D721Med (cell line): ENCODE results near the gene PFKFB3.

Experiments used
- DNase-seq: peaks from one replicate; pipeline ENCODE4 v3.0.0; 2011; ENCODE audit warnings: low spot score; ENCODE audit not compliant: insufficient read length
- FAIRE-seq: peaks from 2 replicates; lab custom pipeline; 2011; peaks lifted over from hg19 to GRCh38; lab: Jason Lieb, UNC
- CTCF ChIP-seq: IDR thresholded peaks from 2 replicates; pipeline ENCODE4 v1.5.1; 2012; ENCODE audit warnings: mild to moderate bottlenecking, control low read depth; ENCODE audit not compliant: insufficient read depth; ENCODE audit errors: missing control alignments

Gene PFKFB3

GRCh38 chr10:6211671-6212635 lies 9.2 kb downstream of the PFKFB3 start:
- TF ChIP-seq CTCF: no peak
- no peak for DNase-seq
- FAIRE-seq: no peak

GRCh38 chr10:6212806-6213205 lies 10.1 kb downstream of the PFKFB3 start:
- no peak for TF ChIP-seq CTCF
- DNase-seq (no peak), FAIRE-seq (no peak)

- no peak for TF ChIP-seq CTCF
- no peak for DNase-seq
- FAIRE-seq: no peak
These were observed 10.6 kb downstream of the PFKFB3 start for GRCh38 chr10:6213257-6213905.

GRCh38 chr10:6213908-6214307 lies 11.2 kb downstream of the PFKFB3 start:
- TF ChIP-seq CTCF: no peak
- FAIRE-seq: no peak
- no peak for DNase-seq

- FAIRE-seq (no peak), DNase-seq (no peak)
- no peak for TF ChIP-seq CTCF
These were observed 11.9 kb downstream of the PFKFB3 start for GRCh38 chr10:6214612-6215011.

GRCh38 chr10:6215241-6215640 lies 12.5 kb downstream of the PFKFB3 start:
- DNase-seq (no peak), FAIRE-seq (no peak)
- TF ChIP-seq CTCF: no peak
